ENCODE results near the gene ERC2.

GRCh38 chr3:55766753-55767152 is 701.5 kb downstream of the ERC2 start:
- TF ChIP-seq CTCF (IDR thresholded peaks at IDR 0.05; ENCODE audit: low read length) (no peak), EZH2 (IDR thresholded peaks at IDR 0.05; ENCODE audit: borderline replicate concordance, low read length) (no peak)
